Vagina (tissue), 2 donors: ENCODE measurements around the gene FBXO33. TPM values are rescaled to one million over a fixed set of nuclear protein-coding genes. Genes with fewer than 3 reads are reported as not detected.

Experiments used
- DNase-seq, 2 donors: peaks; one replicate each; pipeline ENCODE4 v3.0.0-alpha.2; 2017; ENCODE audit errors: extremely low spot score in 2 of 2
- H3K27ac ChIP-seq: fragments of 200-600 bp; sonication (generic); one replicate; pipeline ENCODE4 v1.5.1; 2019
- H3K27me3 ChIP-seq: fragments of 200-600 bp; sonication (generic); one replicate; pipeline ENCODE4 v1.5.1; 2019
- H3K36me3 ChIP-seq, 2 donors: fragments of 200-600 bp; sonication (generic); one replicate each; pipeline ENCODE4 v1.5.1; 2017 to 2019
- H3K4me1 ChIP-seq: fragments of 200-600 bp; sonication (generic); one replicate; pipeline ENCODE4 v1.5.1; 2019
- H3K4me3 ChIP-seq, 2 donors: fragments of 200-600 bp; sonication (generic); 1 replicate in 1 of 2; 2 replicates in 1 of 2; pipeline ENCODE4 v1.5.1; 2016 to 2019
- H3K9me3 ChIP-seq: fragments of 200-600 bp; sonication (generic); one replicate; pipeline ENCODE4 v1.5.1; 2019
- POLR2A ChIP-seq, 2 donors: fragments of 450-650 bp; IDR thresholded peaks; one replicate each; pipeline ENCODE4 v1.6.1; 2017; ENCODE audit warnings: antibody characterized with exemption in 2 of 2, mild to moderate bottlenecking in 2 of 2, moderate library complexity in 2 of 2
- POLR2AphosphoS5 ChIP-seq, 2 donors: sonication (generic); formaldehyde crosslinking; IDR thresholded peaks; one replicate each; pipeline ENCODE4 v1.9.0; 2017; ENCODE audit warnings: antibody characterized with exemption in 2 of 2, mild to moderate bottlenecking in 2 of 2, low read depth in 1 of 2; ENCODE audit not compliant: insufficient read depth in 1 of 2
- intact Hi-C: fragments of 100-400 bp; cut with DNase I; formaldehyde crosslinking; loops from one replicate; pipeline ENCODE4 v1.15.1; 2023
- total RNA-seq: library from RNA; depleted of rRNA; stranded (reverse); fragments of >200 nt; gene quantifications from one replicate; pipeline ENCODE4 v1.2.3, GENCODE V29; 2016
- TF ChIP-seq, protein P1 (sequence below), 3 experiments: fragments of 450-650 bp in 2 of 3; fragments of 200-600 bp in 1 of 3; sonication (generic) in 1 of 3; IDR thresholded peaks; one replicate each; pipeline ENCODE4 v1.5.1; 2017 to 2019; ENCODE audit warnings: antibody characterized with exemption in 3 of 3, mild to moderate bottlenecking in 2 of 3, moderate library complexity in 2 of 3

FBXO33 gene
- total RNA-seq, 1 donor from 2014 or later, result 11.5 TPM

DNA sequence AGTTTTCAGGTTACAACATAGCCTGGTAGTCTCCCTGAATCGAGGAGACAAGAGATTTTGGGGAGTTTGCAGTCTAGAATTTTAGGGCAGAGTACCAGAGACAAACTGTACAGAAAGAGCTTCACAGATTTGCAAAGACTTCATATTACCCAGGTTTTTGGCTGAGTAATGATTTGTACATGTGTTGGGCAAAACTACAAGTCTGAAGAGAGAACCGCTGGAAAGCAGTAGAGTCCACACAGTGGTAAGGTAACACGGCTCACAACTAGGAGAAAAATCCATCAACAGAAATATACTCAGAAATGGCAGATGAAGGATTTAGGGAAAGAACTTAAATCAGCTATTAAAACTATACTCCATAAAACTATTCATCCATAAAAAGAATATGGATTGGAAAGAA lies 25.7 kb downstream of the FBXO33 start:
- intact Hi-C loops, result no loop called here
- Histone ChIP-seq H3K4me1 (no peaks in the 10 kb centered on the region), H3K9me3 (no peaks in the 10 kb centered on the region), H3K27me3 (no peaks in the 10 kb centered on the region), H3K4me3 (no peak overlapping the region), H3K36me3 (peaks cover 0 to under 1% of the 10 kb centered on the region in 2 donors), H3K27ac (no peak overlapping the region)
- no peak for DNase-seq
- TF ChIP-seq POLR2A (IDR thresholded peaks at IDR 0.05), result no peak
- no peak for TF ChIP-seq POLR2AphosphoS5 (IDR thresholded peaks at IDR 0.05; ENCODE audit: insufficient read depth in 1 of 2, low read depth in 1 of 2)
- TF ChIP-seq, protein P1, sequence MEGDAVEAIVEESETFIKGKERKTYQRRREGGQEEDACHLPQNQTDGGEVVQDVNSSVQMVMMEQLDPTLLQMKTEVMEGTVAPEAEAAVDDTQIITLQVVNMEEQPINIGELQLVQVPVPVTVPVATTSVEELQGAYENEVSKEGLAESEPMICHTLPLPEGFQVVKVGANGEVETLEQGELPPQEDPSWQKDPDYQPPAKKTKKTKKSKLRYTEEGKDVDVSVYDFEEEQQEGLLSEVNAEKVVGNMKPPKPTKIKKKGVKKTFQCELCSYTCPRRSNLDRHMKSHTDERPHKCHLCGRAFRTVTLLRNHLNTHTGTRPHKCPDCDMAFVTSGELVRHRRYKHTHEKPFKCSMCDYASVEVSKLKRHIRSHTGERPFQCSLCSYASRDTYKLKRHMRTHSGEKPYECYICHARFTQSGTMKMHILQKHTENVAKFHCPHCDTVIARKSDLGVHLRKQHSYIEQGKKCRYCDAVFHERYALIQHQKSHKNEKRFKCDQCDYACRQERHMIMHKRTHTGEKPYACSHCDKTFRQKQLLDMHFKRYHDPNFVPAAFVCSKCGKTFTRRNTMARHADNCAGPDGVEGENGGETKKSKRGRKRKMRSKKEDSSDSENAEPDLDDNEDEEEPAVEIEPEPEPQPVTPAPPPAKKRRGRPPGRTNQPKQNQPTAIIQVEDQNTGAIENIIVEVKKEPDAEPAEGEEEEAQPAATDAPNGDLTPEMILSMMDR (IDR thresholded peaks at IDR 0.05), result no peak

GRCh38 chr14:39398382-39398781 lies 33.9 kb downstream of the FBXO33 start:
- intact Hi-C loops, result no loop called here
- DNase-seq, result no peak
- H3K9me3 ChIP-seq, result no peaks in the 10 kb centered on the region
- TF ChIP-seq, protein P1 (IDR thresholded peaks at IDR 0.05), result no peak
- no peak overlapping the region for H3K27ac ChIP-seq
- no peak overlapping the region for H3K4me3 ChIP-seq
- no peaks in the 10 kb centered on the region for H3K27me3 ChIP-seq
- no peaks in the 10 kb centered on the region for H3K4me1 ChIP-seq
- peaks cover 0 to 27% of the 10 kb centered on the region in 2 donors for H3K36me3 ChIP-seq

DNA sequence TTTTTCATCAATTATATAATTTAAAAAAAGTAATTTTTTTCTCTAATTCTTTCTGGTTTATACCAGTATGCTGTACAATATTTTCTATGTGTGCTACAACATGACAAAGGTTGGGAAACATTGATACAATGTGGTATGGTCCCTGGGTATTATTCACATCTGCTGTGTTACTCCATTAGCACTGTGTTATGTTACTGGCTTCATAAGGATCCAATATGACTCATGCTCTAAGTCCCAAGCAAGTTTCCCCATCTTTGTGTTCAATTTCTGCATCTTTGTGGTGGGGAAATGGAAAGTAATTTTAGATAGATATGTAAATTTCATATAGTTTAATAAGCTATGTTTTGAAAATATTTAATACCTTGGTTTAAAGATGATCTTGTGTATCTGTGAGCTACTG lies 35.8 kb downstream of the FBXO33 start:
- Histone ChIP-seq H3K9me3 (no peaks in the 10 kb centered on the region), H3K27me3 (no peaks in the 10 kb centered on the region), H3K4me3 (no peak overlapping the region), H3K36me3 (peaks cover 0 to 26% of the 10 kb centered on the region in 2 donors), H3K27ac (no peak overlapping the region), H3K4me1 (no peaks in the 10 kb centered on the region)
- intact Hi-C loops, result no loop called here
- no peak for DNase-seq
- no peak for TF ChIP-seq POLR2A (IDR thresholded peaks at IDR 0.05)
- TF ChIP-seq, protein P1 (IDR thresholded peaks at IDR 0.05), result no peak
- TF ChIP-seq POLR2AphosphoS5 (IDR thresholded peaks at IDR 0.05; ENCODE audit: insufficient read depth in 1 of 2, low read depth in 1 of 2), result no peak

- intact Hi-C loops, result no loop called here
- TF ChIP-seq, protein P1 (IDR thresholded peaks at IDR 0.05), result no peak
- TF ChIP-seq POLR2AphosphoS5 (IDR thresholded peaks at IDR 0.05; ENCODE audit: insufficient read depth in 1 of 2, low read depth in 1 of 2) (no peak), POLR2A (IDR thresholded peaks at IDR 0.05) (no peak)
- Histone ChIP-seq H3K27me3 (no peaks in the 10 kb centered on the region), H3K36me3 (peaks cover 0 to 20% of the 10 kb centered on the region in 2 donors), H3K27ac (no peak overlapping the region), H3K4me1 (no peaks in the 10 kb centered on the region), H3K9me3 (no peaks in the 10 kb centered on the region), H3K4me3 (no peak overlapping the region)
- no peak for DNase-seq
These were observed 36.5 kb downstream of the FBXO33 start for GRCh38 chr14:39395555-39396254.

DNA sequence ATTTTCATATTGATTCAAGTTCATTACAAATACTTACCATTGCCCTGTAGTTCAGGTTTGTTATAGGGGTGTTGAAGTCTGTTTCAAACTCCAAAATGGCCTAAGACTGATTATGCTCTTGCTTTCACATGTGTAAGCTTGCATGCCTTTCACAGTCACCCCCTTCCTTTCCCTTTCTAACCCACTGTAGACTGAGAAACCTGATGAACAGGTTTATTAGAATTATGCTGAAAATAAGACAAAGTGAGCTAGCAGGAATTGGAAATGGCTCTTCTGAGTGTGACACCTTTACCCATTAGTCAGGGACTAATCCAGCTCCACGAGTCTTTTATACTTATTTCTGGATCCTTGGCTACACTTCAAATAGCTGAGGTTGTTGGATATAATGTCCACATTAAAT lies 38.9 kb downstream of the FBXO33 start:
- Histone ChIP-seq H3K27me3 (no peaks in the 10 kb centered on the region), H3K27ac (no peak overlapping the region)
- no peak for DNase-seq

More for the DNA sequence above, 38.9 kb downstream of the FBXO33 start:
- no peak for TF ChIP-seq POLR2A (IDR thresholded peaks at IDR 0.05)
- TF ChIP-seq, protein P1 (IDR thresholded peaks at IDR 0.05), result no peak
- TF ChIP-seq POLR2AphosphoS5 (IDR thresholded peaks at IDR 0.05; ENCODE audit: insufficient read depth in 1 of 2, low read depth in 1 of 2), result no peak
- H3K9me3 ChIP-seq, result no peaks in the 10 kb centered on the region
- H3K36me3 ChIP-seq, result peaks cover 0 to 12% of the 10 kb centered on the region in 2 donors
- H3K4me3 ChIP-seq, result no peak overlapping the region
- no peaks in the 10 kb centered on the region for H3K4me1 ChIP-seq
- intact Hi-C loops, result no loop called here
